Smooth muscle cell (in vitro differentiated cells): Measurements from ENCODE around the gene ADAM10. TPM values are rescaled to one million over a fixed set of nuclear protein-coding genes. Genes with fewer than 3 reads are reported as not detected.

Experiments
- DNase-seq: peaks from one replicate; lab custom pipeline; 2025; ENCODE audit not compliant: unreplicated experiment; lab: John Stamatoyannopoulos, UW
- H2AFZ ChIP-seq: fragments of 200-600 bp; sonication (generic); 2 replicates; pipeline ENCODE4 v1.6.0; 2016; ENCODE audit warnings: antibody characterized with exemption, low read depth, mild to moderate bottlenecking
- H3F3A ChIP-seq: fragments of 200-600 bp; sonication (generic); 2 replicates; pipeline ENCODE4 v1.6.0; 2017; ENCODE audit warnings: antibody characterized with exemption, low read depth
- H3K27ac ChIP-seq: fragments of 200-600 bp; sonication (generic); 2 replicates; pipeline ENCODE4 v1.5.1; 2016; ENCODE audit warnings: low read depth, mild to moderate bottlenecking
- H3K27me3 ChIP-seq: fragments of 200-600 bp; sonication (generic); 2 replicates; pipeline ENCODE4 v1.6.1; 2016; ENCODE audit warnings: low read depth, mild to moderate bottlenecking
- H3K36me3 ChIP-seq: fragments of 200-600 bp; sonication (generic); 2 replicates; pipeline ENCODE4 v1.5.1; 2016; ENCODE audit warnings: low read depth
- H3K4me1 ChIP-seq: fragments of 200-600 bp; sonication (generic); 2 replicates; pipeline ENCODE4 v1.5.1; 2016; ENCODE audit warnings: low read depth
- H3K4me2 ChIP-seq: fragments of 200-600 bp; sonication (generic); 2 replicates; pipeline ENCODE4 v1.6.0; 2016; ENCODE audit warnings: mild to moderate bottlenecking
- H3K4me3 ChIP-seq: fragments of 200-600 bp; sonication (generic); 2 replicates; pipeline ENCODE4 v1.5.1; 2016; ENCODE audit warnings: mild to moderate bottlenecking
- H3K79me2 ChIP-seq: fragments of 200-600 bp; sonication (generic); 2 replicates; pipeline ENCODE4 v1.6.0; 2016; ENCODE audit warnings: low read depth, mild to moderate bottlenecking
- H3K9ac ChIP-seq: fragments of 200-600 bp; sonication (generic); 2 replicates; pipeline ENCODE4 v1.6.0; 2016; ENCODE audit warnings: low read depth
- H3K9me3 ChIP-seq: fragments of 200-600 bp; sonication (generic); replicated peaks from 2 replicates; pipeline ENCODE4 v1.5.1; 2016; ENCODE audit warnings: low read depth
- H4K20me1 ChIP-seq: fragments of 200-600 bp; sonication (generic); 2 replicates; pipeline ENCODE4 v1.6.0; 2016; ENCODE audit warnings: low read depth
- CTCF ChIP-seq: fragments of 200-600 bp; sonication (generic); IDR thresholded peaks from 2 replicates; pipeline ENCODE4 v1.5.1; 2017; ENCODE audit warnings: borderline replicate concordance, mild to moderate bottlenecking, antibody characterized with exemption; ENCODE audit not compliant: insufficient read depth, poor library complexity, severe bottlenecking
- WGBS: methylation state at CpG from one replicate; pipeline ENCODE4 v1.1.7; 2016; ENCODE audit warnings: low lambda C conversion rate; 5-methylcytosine and 5-hydroxymethylcytosine counted together
- polyA plus RNA-seq: library from polyadenylated mRNA; unstranded; fragments of >200 nt; fragmentation: Nextera tagmentation; extraction: Ambion mirVana; gene quantifications from 2 replicates; pipeline ENCODE4 v1.2.1, GENCODE V29; 2016
- total RNA-seq: library from RNA; depleted of rRNA; stranded (reverse); fragments of >200 nt; gene quantifications from 2 replicates; pipeline ENCODE4 v1.2.3, GENCODE V29; 2014

Gene ADAM10
- total and polyA plus RNA-seq, 2 experiments from 2014 or later = 168 to 200 TPM

GRCh38 chr15:58678683-58679082 lies 70.8 kb downstream of the ADAM10 start:
- no peak for TF ChIP-seq CTCF
- peaks cover 56% of the 10 kb centered on the region for H3K79me2 ChIP-seq
- peaks cover 7% of the 10 kb centered on the region for H3F3A ChIP-seq
- no peaks in the 10 kb centered on the region for H3K9me3 ChIP-seq
- DNase-seq = no peak
- peaks cover 2% of the 10 kb centered on the region for H3K36me3 ChIP-seq
- no peak overlapping the region for H3K4me2 ChIP-seq
- no peak overlapping the region for H3K9ac ChIP-seq
- H4K20me1 ChIP-seq = peaks cover 78% of the 10 kb centered on the region
- no peak overlapping the region for H3K4me3 ChIP-seq
- H2AFZ ChIP-seq = no peak overlapping the region
- 52% methylated on average over 2 of the region's 2 CpGs for WGBS
- no peaks in the 10 kb centered on the region for H3K27me3 ChIP-seq
- H3K4me1 ChIP-seq = no peaks in the 10 kb centered on the region
- H3K27ac ChIP-seq = no peak overlapping the region

DNA sequence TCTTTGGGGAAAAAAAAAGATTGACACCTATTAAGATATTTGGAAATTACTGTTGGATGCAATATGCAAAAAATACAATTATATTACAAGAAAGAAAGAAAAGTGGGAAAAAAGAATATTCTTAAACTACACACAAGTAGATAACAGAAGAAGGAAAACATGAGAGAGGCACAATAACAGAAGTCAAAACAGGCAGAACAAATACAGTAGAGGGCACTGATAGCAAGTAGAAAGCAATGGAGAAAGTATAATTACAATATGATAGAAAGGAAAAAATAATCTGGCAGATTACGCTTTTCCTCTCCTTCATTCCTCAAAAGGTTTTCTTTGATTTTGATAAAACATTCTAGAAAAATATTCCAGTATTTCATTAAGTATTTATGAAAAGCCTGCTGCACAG lies 72.1 kb downstream of the ADAM10 start:
- H4K20me1 ChIP-seq = peaks cover 75% of the 10 kb centered on the region
- no peak overlapping the region for H3K27ac ChIP-seq
- no peak overlapping the region for H3K4me2 ChIP-seq
- H3F3A ChIP-seq = peaks cover 7% of the 10 kb centered on the region
- peaks cover 49% of the 10 kb centered on the region for H3K79me2 ChIP-seq
- no peaks in the 10 kb centered on the region for H3K4me1 ChIP-seq
- TF ChIP-seq CTCF = no peak
- no peak overlapping the region for H3K4me3 ChIP-seq
- H3K27me3 ChIP-seq = no peaks in the 10 kb centered on the region
- no peak overlapping the region for H3K9ac ChIP-seq
- WGBS = 100% methylated on average over 1 of the region's 1 CpG
- no peaks in the 10 kb centered on the region for H3K9me3 ChIP-seq
- H2AFZ ChIP-seq = no peak overlapping the region
- H3K36me3 ChIP-seq = peaks cover 2% of the 10 kb centered on the region
- DNase-seq = no peak

- Histone ChIP-seq H3K36me3 (peaks cover 2% of the 10 kb centered on the region), H4K20me1 (peaks cover 72% of the 10 kb centered on the region), H3K27me3 (no peaks in the 10 kb centered on the region), H3K27ac (no peak overlapping the region), H3K4me3 (no peak overlapping the region), H3K79me2 (peaks cover 49% of the 10 kb centered on the region), H3K4me1 (no peaks in the 10 kb centered on the region), H3K9ac (no peak overlapping the region), H2AFZ (no peak overlapping the region), H3K4me2 (no peak overlapping the region), H3F3A (peaks cover 7% of the 10 kb centered on the region), H3K9me3 (no peaks in the 10 kb centered on the region)
- no peak for DNase-seq
- TF ChIP-seq CTCF = no peak
- WGBS = 92% methylated on average over 4 of the region's 4 CpGs
Observed at GRCh38 chr15:58676766-58677165, 72.7 kb downstream of the ADAM10 start.

- H3K9ac ChIP-seq = no peak overlapping the region
- 90% methylated on average over 2 of the region's 2 CpGs for WGBS
- H3K9me3 ChIP-seq = no peaks in the 10 kb centered on the region
- no peak overlapping the region for H3K27ac ChIP-seq
- H3K4me3 ChIP-seq = no peak overlapping the region
- H4K20me1 ChIP-seq = peaks cover 50% of the 10 kb centered on the region
- H3K27me3 ChIP-seq = no peaks in the 10 kb centered on the region
- H2AFZ ChIP-seq = no peak overlapping the region
- TF ChIP-seq CTCF = no peak
- no peak for DNase-seq
- H3K4me1 ChIP-seq = no peaks in the 10 kb centered on the region
- H3K79me2 ChIP-seq = peaks cover 44% of the 10 kb centered on the region
- no peaks in the 10 kb centered on the region for H3F3A ChIP-seq
- no peaks in the 10 kb centered on the region for H3K36me3 ChIP-seq
- no peak overlapping the region for H3K4me2 ChIP-seq
Observed at GRCh38 chr15:58671186-58671585, 78.3 kb downstream of the ADAM10 start.
